HTERT RPE-1 (cell line): Measurements from ENCODE around the gene THADA.
"Not testable (repeated sequence)": the region's sequence is repeated elsewhere in the genome, so short reads cannot be mapped to it uniquely, and the experiment has no call there.

Experiments used
- in situ Hi-C: fragments of 300-500 bp; cut with MboI; formaldehyde crosslinking; loops from 4 replicates; pipeline ENCODE4 v1.14.3; 2020; ENCODE audit warnings: low sequenced_read_pairs

The THADA gene

DNA sequence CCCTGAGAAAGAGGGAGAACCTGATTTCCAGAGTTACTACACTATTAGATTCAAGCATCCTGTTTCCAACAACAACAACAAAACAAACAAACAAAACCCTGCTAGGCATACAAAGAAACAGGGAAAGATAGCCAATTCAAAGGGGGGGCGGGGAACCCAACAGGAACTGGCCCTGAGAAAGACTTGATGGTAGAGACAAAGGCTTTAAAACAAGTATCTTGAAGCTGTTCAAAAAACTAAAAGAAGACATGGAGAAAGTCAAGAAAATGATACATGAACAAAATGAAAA is 147.1 kb downstream of the THADA start:
- in situ Hi-C loops: no loop called here

DNA sequence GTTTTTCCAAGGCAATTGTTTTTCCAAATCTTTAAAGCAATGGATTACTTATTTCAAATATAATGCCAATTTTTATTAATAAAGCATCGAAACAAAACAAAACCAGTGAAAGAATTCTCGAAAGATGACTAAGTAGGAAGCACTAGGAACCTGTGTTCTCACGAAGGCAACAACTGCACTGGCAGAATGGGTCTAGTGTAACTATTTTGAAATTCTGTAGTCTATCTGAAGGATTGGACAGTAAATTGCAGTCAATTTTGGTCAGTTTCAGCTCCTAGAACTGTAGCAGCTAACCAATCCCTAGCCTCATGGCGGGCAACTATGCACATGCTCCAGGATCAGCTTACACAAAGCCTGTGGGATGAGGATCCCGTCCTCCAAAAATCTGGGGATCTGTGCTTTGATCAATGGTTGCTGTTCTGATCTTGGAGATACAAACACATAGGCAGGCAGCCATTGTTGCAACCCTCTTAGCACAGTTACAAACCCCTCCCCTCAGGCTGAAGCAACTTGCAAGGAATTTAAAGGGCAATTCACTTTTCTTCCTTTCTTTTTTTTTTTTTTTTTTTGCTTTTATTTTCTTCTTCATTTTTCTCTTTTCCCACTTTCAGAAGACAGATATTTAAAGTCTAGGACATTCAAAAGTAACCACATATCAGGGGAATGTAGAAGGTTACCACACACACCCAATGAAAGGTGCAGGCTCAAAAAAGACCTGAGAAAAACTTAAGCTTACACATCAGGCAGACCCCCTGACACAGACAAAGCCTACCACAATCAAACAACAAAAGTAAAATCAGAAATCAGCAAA is 147.6 kb downstream of the THADA start:
- in situ Hi-C loops: no loop called here

DNA sequence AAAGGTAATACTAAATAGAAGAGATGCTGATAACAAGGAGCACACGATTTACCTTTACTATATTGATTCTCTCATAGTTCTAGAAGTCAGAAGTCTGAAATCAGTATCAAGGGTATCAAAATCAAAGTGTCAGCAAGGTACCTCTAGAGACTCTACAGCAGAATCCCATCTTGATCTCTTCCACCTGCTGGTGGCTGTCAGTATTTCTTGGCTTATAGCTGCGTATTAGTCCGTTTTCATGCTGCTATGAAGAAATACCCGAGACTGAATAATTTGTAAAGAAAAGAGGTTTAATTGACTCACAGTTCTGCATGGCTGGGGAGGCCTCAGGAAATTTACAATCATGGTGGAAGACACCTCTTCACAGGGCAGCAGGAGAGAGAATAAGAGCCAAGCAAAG is 149.1 kb downstream of the THADA start:
- in situ Hi-C loops: not testable (repeated sequence)

DNA sequence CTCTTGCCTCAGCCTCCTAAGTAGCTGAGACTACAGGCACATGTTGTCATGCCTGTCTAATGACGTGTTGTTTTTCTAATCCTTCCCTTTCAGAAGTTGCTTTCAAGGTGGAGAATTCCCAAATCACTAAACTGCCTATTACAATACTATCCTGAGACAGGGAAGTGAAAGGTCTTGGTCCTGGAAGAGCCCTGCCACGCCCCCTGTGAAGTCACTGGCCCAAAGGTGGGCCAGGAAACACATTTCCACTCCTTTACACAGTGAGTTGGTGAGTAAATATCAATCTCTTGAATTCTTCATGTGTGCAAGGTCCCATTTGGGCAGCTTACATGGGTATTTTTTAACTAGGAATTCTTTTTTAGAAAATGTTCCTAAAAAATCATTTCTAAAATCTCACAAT is 150.1 kb downstream of the THADA start:
- in situ Hi-C loops: no loop called here

DNA sequence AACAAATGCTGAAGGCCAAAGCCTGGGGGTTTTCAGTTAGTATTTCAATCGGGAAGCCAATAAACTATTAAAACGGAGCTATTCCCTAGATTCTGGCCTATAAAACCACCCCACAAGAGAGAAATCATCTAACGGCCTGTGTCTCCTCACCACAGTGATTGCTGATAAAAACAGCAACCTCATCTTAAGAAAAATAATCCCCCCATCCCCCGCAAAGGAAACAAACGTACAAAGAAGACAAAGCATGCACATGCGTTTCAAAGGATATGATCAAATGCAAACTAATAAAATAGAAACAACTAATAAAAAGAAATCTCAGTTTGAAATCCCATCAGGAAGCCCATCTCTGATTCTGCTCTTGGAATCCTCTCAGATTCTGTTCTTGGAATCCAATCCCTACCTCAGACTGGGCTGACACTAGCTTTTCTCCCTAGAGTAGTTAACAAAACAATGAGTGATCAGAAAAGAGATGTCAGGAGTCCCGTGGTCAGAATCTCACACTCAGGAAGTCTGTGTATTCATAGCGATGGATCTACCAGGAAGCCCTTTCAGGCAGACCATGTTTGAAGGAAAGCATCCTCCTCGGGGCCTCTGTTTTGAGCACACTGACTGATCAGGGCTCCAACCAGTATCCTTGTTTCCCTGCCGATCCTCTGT is 150.7 kb downstream of the THADA start:
- in situ Hi-C loops: no loop called here

GRCh38 chr2:43443282-43443681 is 152.6 kb downstream of the THADA start:
- in situ Hi-C loops: no loop called here

- in situ Hi-C loops: no loop called here
Measured at GRCh38 chr2:43441195-43441594, 154.6 kb downstream of the THADA start.

GRCh38 chr2:43438858-43439655 is 156.8 kb downstream of the THADA start:
- in situ Hi-C loops: no loop called here

- in situ Hi-C loops: no loop called here
Measured at GRCh38 chr2:43438342-43438741, 157.5 kb downstream of the THADA start.

GRCh38 chr2:43437363-43437762 is 158.5 kb downstream of the THADA start:
- in situ Hi-C loops: no loop called here

- in situ Hi-C loops: no loop called here
Measured at GRCh38 chr2:43436431-43436830, 159.4 kb downstream of the THADA start.

GRCh38 chr2:43435746-43436145 is 160.1 kb downstream of the THADA start:
- in situ Hi-C loops: no loop called here

GRCh38 chr2:43430489-43430888 is 165.3 kb downstream of the THADA start:
- in situ Hi-C loops: no loop called here

- in situ Hi-C loops: no loop called here
Measured at GRCh38 chr2:43429369-43429768, 166.5 kb downstream of the THADA start.

GRCh38 chr2:43427032-43427424 is 168.8 kb downstream of the THADA start:
- in situ Hi-C loops: no loop called here

GRCh38 chr2:43426305-43427031 is 169.4 kb downstream of the THADA start:
- in situ Hi-C loops: no loop called here

GRCh38 chr2:43425659-43426058 is 170.2 kb downstream of the THADA start:
- in situ Hi-C loops: no loop called here

DNA sequence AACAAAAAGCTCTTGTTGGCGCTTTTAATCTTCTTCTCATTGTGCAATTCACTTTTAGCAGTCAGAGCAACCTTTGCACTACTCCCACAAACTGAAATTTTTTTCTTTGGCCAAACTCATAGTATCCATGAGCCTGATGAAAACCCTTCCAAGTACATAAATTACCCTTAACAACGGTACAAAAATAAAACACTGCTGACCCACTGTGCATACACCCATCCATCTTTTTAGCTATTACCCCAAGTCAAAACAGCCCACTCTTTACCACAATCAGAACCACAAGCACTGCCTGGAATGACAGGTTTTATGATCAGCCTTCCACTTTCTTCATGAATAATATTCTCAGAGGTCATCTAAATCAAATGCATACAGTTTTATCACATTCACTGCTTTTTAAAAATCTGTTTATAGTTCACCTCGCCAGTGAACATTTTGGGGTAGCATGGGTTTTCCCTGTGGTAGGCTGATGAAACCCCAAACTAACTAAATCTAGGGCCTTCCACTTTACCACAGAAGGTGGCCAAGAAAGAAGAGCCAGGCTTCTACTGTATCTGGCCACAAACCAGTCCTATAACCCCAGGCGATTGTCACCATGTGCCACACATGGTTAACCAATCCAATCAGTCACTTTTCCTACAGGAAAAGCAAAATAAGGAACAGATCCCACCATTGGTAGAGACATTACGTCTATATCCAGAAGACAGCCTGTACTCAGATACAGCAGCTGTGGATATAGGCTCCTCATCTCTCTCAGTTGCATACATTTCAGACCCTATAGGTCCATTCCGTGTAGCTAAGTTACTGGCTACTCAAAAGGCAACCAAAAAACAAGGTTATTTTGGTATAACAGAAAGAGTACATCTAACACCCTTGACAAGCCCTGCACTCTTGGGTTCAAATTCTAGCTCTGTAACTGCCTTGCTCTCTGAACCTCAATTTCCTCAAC is 171.3 kb downstream of the THADA start:
- in situ Hi-C loops: no loop called here

DNA sequence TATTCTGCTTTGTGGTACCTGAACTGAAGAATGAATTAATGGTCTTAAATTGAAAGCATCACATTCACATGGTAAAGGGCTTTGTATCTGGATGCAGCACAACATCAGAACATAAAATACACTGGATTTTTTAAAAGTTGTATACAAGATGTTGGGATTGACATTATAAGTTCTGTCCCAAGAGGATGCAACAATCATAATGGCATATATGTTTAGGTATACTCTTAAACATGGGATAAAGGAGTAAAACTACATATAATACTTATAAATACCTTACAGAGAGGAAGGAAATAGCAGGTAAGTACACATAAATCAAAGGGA is 171.9 kb downstream of the THADA start:
- in situ Hi-C loops: no loop called here

DNA sequence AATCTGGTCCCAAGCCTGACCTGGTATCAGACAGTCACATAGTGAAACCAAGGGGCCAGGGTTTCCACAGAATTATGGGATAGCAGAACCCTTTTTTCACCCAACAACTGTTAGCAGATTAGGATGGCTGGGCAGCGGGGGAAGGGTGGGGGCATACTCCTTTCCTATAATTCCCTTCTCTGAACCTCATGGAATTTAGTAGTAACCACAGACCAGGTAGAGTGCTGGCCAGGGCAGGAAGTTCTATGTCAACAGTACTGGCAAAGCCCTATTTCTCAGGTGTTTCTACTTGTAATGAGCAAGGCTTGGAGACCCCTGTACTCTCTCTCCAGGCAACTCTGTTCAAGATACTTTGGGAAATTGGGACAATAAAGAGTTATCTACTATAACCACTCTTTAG is 174.6 kb downstream of the THADA start:
- in situ Hi-C loops: no loop called here
